HG03460 (cell line): ENCODE measurements around the gene ACBD3.
"Not testable (repeated sequence)": the region's sequence is repeated elsewhere in the genome, so short reads cannot be mapped to it uniquely, and the experiment has no call there.

Experiments used
- ATAC-seq: cut with Tn5 transposase; IDR thresholded peaks from one replicate; pipeline ENCODE4 v1.9.1; 2021; ENCODE audit not compliant: unreplicated experiment

ACBD3 gene

DNA sequence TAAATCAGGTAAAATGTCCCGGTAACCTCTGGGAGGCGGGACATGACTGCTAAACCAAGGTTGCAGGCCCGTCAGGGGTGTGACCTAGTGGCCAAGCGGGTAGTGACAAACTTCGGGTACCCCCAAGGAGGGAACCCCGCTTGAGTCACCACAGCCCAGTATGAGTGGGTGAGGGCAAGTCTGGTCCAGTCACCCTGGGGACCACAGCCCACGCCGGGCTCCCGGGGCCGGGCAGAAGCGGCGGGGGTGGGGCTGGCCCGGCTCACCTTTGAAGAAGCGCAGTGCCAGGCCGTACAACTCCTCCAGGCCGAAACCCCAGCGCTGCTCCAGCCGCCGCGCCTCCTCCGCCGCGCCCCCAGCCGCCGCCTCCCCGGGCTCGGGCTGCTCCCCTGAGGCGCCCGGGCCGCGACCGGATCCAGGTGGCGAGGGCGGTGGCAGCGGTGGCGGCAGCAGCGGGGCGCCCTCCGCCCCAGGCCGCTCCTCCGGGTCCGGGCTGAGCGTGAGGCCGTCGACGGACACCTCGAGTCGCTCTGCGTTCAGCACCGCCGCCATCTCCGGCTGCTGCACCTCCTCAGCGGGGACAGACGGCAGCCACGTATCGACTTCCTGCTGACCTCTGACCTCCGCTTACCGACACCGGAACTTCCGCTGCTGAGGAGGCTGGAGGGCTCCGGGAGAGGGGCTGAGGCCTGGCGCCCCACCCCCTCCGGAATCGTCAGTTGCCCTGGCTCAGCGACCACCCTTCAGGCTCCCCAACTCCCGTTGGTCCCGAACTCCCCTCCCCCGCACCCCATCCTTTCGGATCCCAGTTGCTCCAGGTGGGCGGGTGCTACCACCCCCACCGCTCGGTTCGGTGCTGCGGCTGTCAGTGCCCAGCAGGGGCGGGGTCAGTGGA is at the start of gene ACBD3:
Gene ACBD3 (minus strand): TSS at position 618 of the 895 bp plus-strand sequence. CDS start 66 bp downstream, at position 552.
- peak; percentile 94 for ATAC-seq

- ATAC-seq: no peak
These were observed 47.3 kb upstream of the ACBD3 start for GRCh38 chr1:226233806-226234205.

DNA sequence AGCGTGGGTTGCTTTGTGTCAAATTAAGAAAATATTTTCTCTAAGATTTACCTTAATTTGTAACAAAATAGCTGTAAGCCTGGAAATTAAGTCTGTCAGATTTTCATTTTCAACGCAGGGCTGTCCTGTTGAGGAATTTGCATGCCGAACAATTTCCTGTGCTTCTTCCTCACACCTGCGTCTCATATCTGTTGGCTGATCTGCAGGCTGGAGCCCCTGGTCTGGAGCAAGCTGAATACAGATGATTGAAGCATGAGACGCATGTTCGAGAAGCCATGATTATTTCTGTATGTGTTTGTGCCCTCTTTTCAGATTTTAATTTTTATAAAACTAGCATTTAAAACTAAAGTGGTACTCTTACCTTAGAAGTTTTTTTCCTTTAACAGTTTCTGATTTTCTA is 46.8 kb upstream of the ACBD3 start:
- ATAC-seq: peak; percentile 68

- no peak for ATAC-seq
These were observed 40.1 kb upstream of the ACBD3 start for GRCh38 chr1:226226601-226227000.

DNA sequence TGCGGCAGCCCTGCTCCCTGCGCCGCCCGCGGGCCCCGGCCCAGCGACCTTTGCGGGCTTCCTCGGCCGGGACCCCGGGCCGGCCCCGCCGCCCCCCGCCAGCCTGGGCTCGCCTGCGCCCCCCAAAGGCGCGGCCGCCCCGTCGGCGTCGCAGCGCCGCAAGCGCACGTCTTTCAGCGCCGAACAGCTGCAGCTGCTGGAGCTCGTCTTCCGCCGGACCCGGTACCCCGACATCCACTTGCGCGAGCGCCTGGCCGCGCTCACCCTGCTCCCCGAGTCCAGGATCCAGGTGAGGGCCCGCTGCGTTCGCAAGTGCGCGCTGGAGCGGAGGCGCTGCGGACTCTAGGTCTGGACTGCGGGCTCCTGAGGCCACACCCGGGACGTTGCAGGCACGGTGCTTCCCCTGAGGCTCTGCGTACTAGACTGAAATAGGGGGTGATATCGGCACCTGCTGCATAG is 37.3 kb upstream of the ACBD3 start:
- peak; percentile 74 for ATAC-seq

- ATAC-seq: peak; percentile 34
These were observed 36.7 kb upstream of the ACBD3 start, which contains the start of gene MIXL1 for GRCh38 chr1:226223157-226223785. Gene MIXL1 (plus strand): TSS chr1:226223664. CDS start chr1:226223682, 18 bp downstream.

GRCh38 chr1:226222686-226223085 is 36.1 kb upstream of the ACBD3 start:
- no peak for ATAC-seq

DNA sequence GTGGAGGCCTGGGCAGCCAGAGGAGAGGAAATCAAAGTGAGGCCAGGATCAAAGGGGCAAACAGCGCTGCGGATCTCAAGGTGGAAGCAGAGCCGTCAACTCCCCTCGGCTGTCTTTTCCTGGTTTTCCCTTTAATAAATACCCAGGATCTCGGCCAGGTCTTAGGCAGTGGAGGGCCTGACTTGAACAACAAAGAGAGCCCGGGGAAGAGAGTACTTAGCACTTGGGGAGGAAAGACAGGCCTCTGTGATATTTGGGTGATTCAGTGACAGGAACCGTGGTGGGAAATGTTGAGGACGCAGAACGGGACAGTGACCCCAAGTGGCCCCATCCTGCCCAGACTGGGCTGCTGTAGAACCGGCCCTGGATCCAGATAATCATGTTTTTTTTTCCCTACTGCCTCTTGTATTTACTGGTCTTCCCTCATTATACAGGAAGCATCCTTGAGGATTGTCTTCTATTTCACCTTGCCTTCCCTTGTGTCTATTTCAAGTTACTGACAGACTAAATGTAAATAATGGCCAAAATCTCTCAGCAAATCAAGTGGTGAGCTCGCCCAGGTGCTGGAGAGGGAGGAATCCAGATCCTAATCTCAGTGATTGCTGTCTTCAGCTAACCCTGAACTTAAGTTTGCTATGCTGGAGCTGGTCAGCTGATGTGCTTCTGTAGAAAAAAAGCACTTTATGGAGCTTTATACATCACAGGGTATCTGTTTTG is 34.1 kb upstream of the ACBD3 start:
- no peak for ATAC-seq

DNA sequence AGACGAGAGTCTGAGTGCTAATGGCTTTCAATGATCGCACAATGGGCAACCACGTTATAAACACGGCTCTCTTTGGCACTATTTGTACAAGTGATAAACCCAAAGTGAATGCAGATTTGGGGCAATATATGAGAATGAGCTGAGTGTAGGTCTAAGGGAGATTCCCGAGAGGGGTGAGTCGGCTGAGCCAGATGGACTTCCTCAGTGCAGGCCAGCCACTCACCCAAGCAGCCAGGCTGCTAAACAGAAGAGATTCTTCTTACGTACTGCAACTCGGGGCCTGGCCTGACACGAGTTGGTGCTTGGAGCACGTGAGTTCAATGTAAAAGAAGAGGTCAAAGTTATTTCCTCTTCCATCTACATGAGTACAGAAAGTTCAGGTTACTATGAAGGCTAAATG is 30.7 kb upstream of the ACBD3 start:
- no peak for ATAC-seq

DNA sequence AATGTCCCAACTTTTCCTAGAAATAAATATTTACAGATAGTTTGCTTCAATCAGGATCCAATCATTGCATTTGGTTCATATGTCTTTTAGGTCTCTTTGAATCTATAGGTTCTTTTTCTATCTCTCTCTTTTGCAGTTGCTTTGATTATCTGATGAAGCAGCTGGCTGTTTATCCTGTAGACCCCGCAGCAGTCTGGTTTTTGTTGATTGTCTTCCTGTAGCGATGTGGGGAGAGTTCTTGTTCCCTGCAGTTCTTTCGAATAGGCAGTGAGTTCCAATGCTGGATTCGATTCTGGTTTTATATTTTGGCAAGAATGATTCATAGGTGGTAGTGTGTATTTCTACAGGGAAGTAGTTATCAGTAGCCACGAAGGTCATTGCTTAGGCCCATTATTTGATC is 29.5 kb upstream of the ACBD3 start:
- ATAC-seq: no peak

GRCh38 chr1:226215239-226215638 is 28.7 kb upstream of the ACBD3 start:
- no peak for ATAC-seq

- no peak for ATAC-seq
These were observed 26.0 kb upstream of the ACBD3 start for GRCh38 chr1:226212545-226212944.

GRCh38 chr1:226211181-226211821 is 24.8 kb upstream of the ACBD3 start:
- ATAC-seq: no peak

DNA sequence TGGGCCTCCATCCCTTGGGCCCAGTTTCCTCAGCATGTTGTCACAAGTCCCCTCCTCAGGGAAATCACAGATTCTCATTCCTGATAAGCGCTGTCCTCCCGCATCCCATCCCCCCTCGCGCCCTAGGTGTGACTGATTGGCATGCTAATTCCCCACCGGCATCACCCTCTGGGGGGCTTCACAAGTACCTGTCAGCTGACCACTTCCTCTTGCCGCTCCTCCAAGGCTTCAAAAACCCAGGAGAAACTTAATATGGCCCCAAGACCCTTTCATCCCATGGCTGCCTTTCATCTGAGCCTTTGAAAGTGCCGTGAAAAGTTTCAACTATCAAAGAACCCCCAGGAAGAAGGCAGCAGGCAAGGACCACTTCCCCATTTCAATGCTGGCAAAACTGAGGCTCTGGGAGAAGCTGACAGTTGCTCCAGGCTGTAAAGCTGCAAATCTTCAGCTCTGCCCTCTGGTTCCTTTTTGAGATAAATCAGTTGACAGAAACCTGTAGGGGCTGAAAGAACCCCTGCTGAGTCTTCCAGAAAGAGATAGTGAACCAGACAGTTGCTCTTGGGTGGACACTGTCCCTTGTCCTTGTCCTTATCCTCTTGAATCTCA is 24.1 kb upstream of the ACBD3 start:
- ATAC-seq: no peak

DNA sequence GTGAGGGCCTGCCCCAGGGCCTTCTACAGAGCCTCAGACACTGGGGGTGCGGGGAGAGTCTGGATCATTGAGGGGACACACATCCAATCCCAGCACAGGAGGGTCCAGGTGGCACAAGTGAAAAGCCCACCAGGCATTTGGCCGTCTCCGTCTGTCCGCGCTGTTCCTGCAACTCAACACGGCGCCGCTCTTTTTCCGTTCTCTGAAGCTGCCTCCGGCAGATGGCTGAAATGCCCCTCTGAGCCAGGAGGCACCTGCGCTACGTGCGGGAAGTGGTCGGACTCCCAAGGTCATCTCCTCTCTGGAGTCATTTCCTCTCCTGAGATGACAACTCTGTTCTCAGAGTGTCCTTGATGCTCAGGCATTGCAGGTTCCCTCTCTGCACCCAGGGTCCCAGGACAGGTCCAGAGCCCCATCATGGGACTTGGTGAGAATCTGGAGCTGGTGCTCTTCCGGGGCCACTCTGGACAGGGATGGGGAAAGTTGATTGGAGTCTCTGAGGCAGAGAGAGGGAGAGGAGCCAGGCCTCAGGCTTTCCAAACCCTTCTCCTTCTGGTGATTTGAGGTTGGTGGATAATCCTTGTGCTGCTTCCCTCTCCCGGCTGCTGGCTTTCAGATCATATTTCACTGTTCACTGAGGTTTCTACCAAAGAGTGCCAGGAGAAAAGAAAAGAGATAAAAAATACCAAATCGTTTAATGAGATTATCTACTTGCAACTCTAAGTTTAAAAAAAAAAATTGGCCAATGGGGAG is 22.9 kb upstream of the ACBD3 start:
- no peak for ATAC-seq

GRCh38 chr1:226207048-226207447 is 20.5 kb upstream of the ACBD3 start:
- ATAC-seq: no peak

DNA sequence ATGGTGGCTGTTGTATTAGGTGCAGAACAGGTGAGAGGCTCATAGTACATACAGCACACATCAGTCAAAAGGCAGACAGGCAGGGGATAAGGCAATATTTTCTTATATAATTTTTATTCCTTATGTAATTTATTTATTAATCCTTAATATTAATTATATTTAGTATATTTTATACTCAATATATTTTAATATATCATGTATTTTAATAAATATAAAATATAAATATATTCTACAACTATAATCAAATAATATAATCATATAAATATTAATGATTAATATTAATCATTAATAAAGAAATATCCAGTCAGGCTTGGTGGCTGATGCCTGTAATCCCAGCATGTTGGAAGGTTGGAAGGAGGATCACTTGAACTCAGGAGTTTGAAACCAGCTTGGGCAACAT is 17.7 kb upstream of the ACBD3 start:
- no peak for ATAC-seq

DNA sequence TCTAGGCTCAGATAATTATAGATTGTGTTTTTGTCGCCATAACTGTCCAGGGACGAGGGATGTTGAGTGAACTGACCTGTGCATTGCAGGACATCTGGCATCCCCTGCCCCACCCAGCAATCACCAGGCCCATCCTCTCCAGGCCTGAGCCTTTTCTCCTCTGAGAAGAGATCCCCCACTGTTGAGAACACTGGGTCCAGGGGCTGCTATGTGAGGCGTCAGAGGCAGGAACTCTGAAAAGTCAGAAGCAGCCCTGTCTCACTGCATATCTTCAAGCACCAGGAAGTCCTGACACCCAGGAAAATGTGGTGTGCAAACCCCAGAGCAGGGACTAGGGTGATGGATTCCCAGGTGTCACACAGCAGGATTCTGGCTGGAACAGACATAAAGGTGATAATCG is 17.1 kb upstream of the ACBD3 start:
- ATAC-seq: no peak

GRCh38 chr1:226203240-226203639 is 16.7 kb upstream of the ACBD3 start:
- ATAC-seq: no peak

GRCh38 chr1:226202666-226203065 is 16.1 kb upstream of the ACBD3 start:
- ATAC-seq: not testable (repeated sequence)
